H1 (cell line): ENCODE results near the gene TUBA1A. TPM values are rescaled to one million over a fixed set of nuclear protein-coding genes. Genes with fewer than 3 reads are reported as not detected.
"Not testable (repeated sequence)": the region's sequence is repeated elsewhere in the genome, so short reads cannot be mapped to it uniquely, and the experiment has no call there.

Source experiments
- CTCF ChIA-PET: fragments of 300-600 bp; sonication (Branson Sonifier 250); formaldehyde crosslinking; loops from one replicate; lab custom pipeline; 2021; ENCODE audit not compliant: partially characterized antibody; lab: Charles Lee
- POLR2A ChIA-PET: fragments of 300-600 bp; sonication (Branson Sonifier 250); formaldehyde crosslinking; loops from one replicate; lab custom pipeline; 2021; ENCODE audit warnings: inconsistent platforms; ENCODE audit not compliant: partially characterized antibody; lab: Charles Lee
- DNase-seq, 2 experiments: peaks; one replicate each; pipeline versions ENCODE4 v3.0.0 to v3.0.0-alpha.2; 2010 to 2022; ENCODE audit warnings: low spot score in 2 of 2, low read depth in 1 of 2, mixed read lengths in 1 of 2
- FAIRE-seq: peaks from 2 replicates; lab custom pipeline; 2011; peaks lifted over from hg19 to GRCh38; lab: Jason Lieb, UNC
- H2AFZ ChIP-seq: 2 replicates; pipeline ENCODE4 v1.8.1; 2012; ENCODE audit warnings: low read length, inconsistent platforms
- H2AK5ac ChIP-seq: 2 replicates; pipeline ENCODE4 v1.6.1; 2013; ENCODE audit warnings: low read depth, low read length
- H2BK120ac ChIP-seq: replicated peaks from 2 replicates; pipeline ENCODE3; 2013; ENCODE audit warnings: low read depth, low read length, inconsistent platforms
- H2BK12ac ChIP-seq: 2 replicates; pipeline ENCODE4 v1.6.1; 2013; ENCODE audit warnings: low read depth, low read length
- H2BK15ac ChIP-seq: 2 replicates; pipeline ENCODE4 v1.6.1; 2013; ENCODE audit warnings: low read length
- H2BK20ac ChIP-seq: 2 replicates; pipeline ENCODE4 v1.6.1; 2013; ENCODE audit warnings: low read length
- H2BK5ac ChIP-seq: 2 replicates; pipeline ENCODE4 v1.6.1; 2013; ENCODE audit warnings: low read depth, low read length
- H3K14ac ChIP-seq: 2 replicates; pipeline ENCODE4 v1.6.1; 2013; ENCODE audit warnings: inconsistent platforms; ENCODE audit not compliant: insufficient read length
- H3K18ac ChIP-seq: 2 replicates; pipeline ENCODE4 v1.6.1; 2013; ENCODE audit warnings: low read length; ENCODE audit errors: extremely low read depth
- H3K23ac ChIP-seq: 2 replicates; pipeline ENCODE4 v1.6.1; 2013; ENCODE audit warnings: inconsistent platforms; ENCODE audit not compliant: insufficient read length
- H3K23me2 ChIP-seq: 2 replicates; pipeline ENCODE4 v1.6.1; 2013; ENCODE audit warnings: low read depth, low read length
- H3K27ac ChIP-seq: 2 replicates; pipeline ENCODE4 v1.6.1; 2011; ENCODE audit warnings: low read depth, low read length, inconsistent platforms
- H3K27me3 ChIP-seq, 4 experiments: replicated peaks in 1 of 4; 1 replicate in 1 of 4; 2 replicates in 3 of 4; pipeline versions ENCODE4 v1.6.1 to v1.8.1; 2011 to 2013; ENCODE audit warnings: low read length in 3 of 4, mild to moderate bottlenecking in 3 of 4, inconsistent platforms in 2 of 4, mixed read lengths in 2 of 4, moderate library complexity in 1 of 4; ENCODE audit not compliant: control insufficient read depth in 3 of 4, insufficient read depth in 3 of 4; ENCODE audit errors: extremely low read depth in 1 of 4
- H3K36me3 ChIP-seq, 4 experiments: 2 replicates each; pipeline versions ENCODE4 v1.6.1 to v1.8.1; 2011 to 2013; ENCODE audit warnings: mild to moderate bottlenecking in 4 of 4, low read length in 3 of 4, moderate library complexity in 2 of 4, control low read depth in 1 of 4, inconsistent platforms in 1 of 4; ENCODE audit not compliant: insufficient read depth in 4 of 4, control insufficient read depth in 2 of 4
- H3K4ac ChIP-seq: replicated peaks from 2 replicates; pipeline ENCODE3; 2013; ENCODE audit warnings: low read length, low read depth, mixed read lengths, inconsistent platforms; ENCODE audit not compliant: insufficient read length
- H3K4me1 ChIP-seq, 4 experiments: replicated peaks in 1 of 4; 1 replicate in 1 of 4; 2 replicates in 3 of 4; pipeline versions ENCODE4 v1.6.1 to v1.8.1; 2011 to 2013; ENCODE audit warnings: low read length in 3 of 4, inconsistent platforms in 2 of 4, mixed read lengths in 1 of 4; ENCODE audit not compliant: insufficient read depth in 4 of 4, control insufficient read depth in 3 of 4
- H3K4me2 ChIP-seq, 2 experiments: 2 replicates each; pipeline versions ENCODE4 v1.6.1 to v1.8.1; 2011 to 2013; ENCODE audit warnings: low read depth in 2 of 2, low read length in 2 of 2, control low read depth in 1 of 2, inconsistent platforms in 1 of 2, mild to moderate bottlenecking in 1 of 2; ENCODE audit not compliant: insufficient read depth in 1 of 2
- H3K4me3 ChIP-seq, 4 experiments: fragments of 200-600, 300-600 bp in 1 of 4; sonication (generic), shearing (Covaris generic), sonication (Bioruptor Twin) in 1 of 4; 2 replicates each; pipeline versions ENCODE4 v1.5.1 to v1.8.1; 2011 to 2016; ENCODE audit warnings: low read length in 4 of 4, low read depth in 3 of 4, control low read depth in 2 of 4, inconsistent platforms in 2 of 4, mild to moderate bottlenecking in 2 of 4, mixed read lengths in 1 of 4, moderate library complexity in 1 of 4; ENCODE audit not compliant: insufficient read depth in 2 of 4; ENCODE audit errors: extremely low read depth in 1 of 4
- H3K56ac ChIP-seq: replicated peaks from 2 replicates; pipeline ENCODE3; 2013; ENCODE audit warnings: low read depth, mild to moderate bottlenecking, mixed read lengths, low read length, inconsistent platforms; ENCODE audit not compliant: insufficient read length
- H3K79me1 ChIP-seq: 2 replicates; pipeline ENCODE4 v1.6.1; 2013; ENCODE audit warnings: low read depth, low read length, control low read depth
- H3K79me2 ChIP-seq, 2 experiments: 2 replicates each; pipeline versions ENCODE4 v1.6.1 to v1.8.1; 2012 to 2013; ENCODE audit warnings: low read length in 2 of 2, mild to moderate bottlenecking in 2 of 2, inconsistent platforms in 1 of 2; ENCODE audit not compliant: insufficient read depth in 2 of 2, control insufficient read depth in 1 of 2
- H3K9ac ChIP-seq, 4 experiments: replicated peaks in 1 of 4; 1 replicate in 1 of 4; 2 replicates in 3 of 4; pipeline versions ENCODE4 v1.6.1 to v1.8.1; 2011 to 2013; ENCODE audit warnings: low read depth in 3 of 4, low read length in 3 of 4, control low read depth in 2 of 4, mild to moderate bottlenecking in 2 of 4, moderate library complexity in 2 of 4, inconsistent platforms in 1 of 4; ENCODE audit errors: extremely low read depth in 1 of 4
- H3K9me3 ChIP-seq, 2 experiments: 2 replicates each; pipeline versions ENCODE4 v1.6.1 to v1.8.1; 2012 to 2013; ENCODE audit warnings: mild to moderate bottlenecking in 2 of 2, moderate library complexity in 2 of 2, control low read depth in 1 of 2, inconsistent platforms in 1 of 2, low read depth in 1 of 2, low read length in 1 of 2, mixed read lengths in 1 of 2; ENCODE audit not compliant: insufficient read depth in 2 of 2
- H4K20me1 ChIP-seq, 2 experiments: replicated peaks in 1 of 2; 2 replicates each; pipeline versions ENCODE3 to v1.8.1; 2011 to 2013; ENCODE audit warnings: inconsistent platforms in 2 of 2, low read length in 2 of 2, mild to moderate bottlenecking in 1 of 2; ENCODE audit not compliant: insufficient read depth in 2 of 2, control insufficient read depth in 1 of 2
- H4K5ac ChIP-seq: 2 replicates; pipeline ENCODE4 v1.6.1; 2013; ENCODE audit warnings: low read length, low read depth, mixed read lengths, inconsistent platforms; ENCODE audit not compliant: insufficient read length
- H4K8ac ChIP-seq: 2 replicates; pipeline ENCODE4 v1.8.0; 2013; ENCODE audit warnings: mild to moderate bottlenecking, moderate library complexity, low read length, inconsistent platforms; ENCODE audit not compliant: insufficient read depth; ENCODE audit errors: extremely low read depth
- H4K91ac ChIP-seq: replicated peaks from 2 replicates; pipeline ENCODE3; 2013; ENCODE audit warnings: low read length, mixed read lengths, inconsistent platforms; ENCODE audit not compliant: insufficient read length
- CBX8 ChIP-seq: fragments of 300-800, 300-1000 bp; sonication (generic); IDR thresholded peaks from 2 replicates; pipeline ENCODE4 v1.7.1; 2016; ENCODE audit warnings: low read depth, low read length, borderline replicate concordance
- CREB1 ChIP-seq: IDR thresholded peaks from 2 replicates; pipeline ENCODE4 v1.6.1; 2012; ENCODE audit warnings: inconsistent platforms
- CTBP2 ChIP-seq: IDR thresholded peaks from 2 replicates; pipeline ENCODE4 v1.7.0; 2011; ENCODE audit warnings: borderline replicate concordance, mild to moderate bottlenecking, moderate library complexity, mixed read lengths, low read length; ENCODE audit not compliant: insufficient read depth, insufficient read length
- EP300 ChIP-seq, 2 experiments: IDR thresholded peaks; 1 replicate in 1 of 2; 2 replicates in 1 of 2; pipeline ENCODE4 v1.6.1; 2011 to 2012; ENCODE audit warnings: low read depth in 2 of 2, low read length in 2 of 2, mild to moderate bottlenecking in 2 of 2, borderline replicate concordance in 1 of 2, inconsistent platforms in 1 of 2, moderate library complexity in 1 of 2
- EZH2 ChIP-seq: fragments of 200-600 bp; sonication (generic); IDR thresholded peaks from 2 replicates; pipeline ENCODE4 v1.7.1; 2012; ENCODE audit warnings: low read depth, mild to moderate bottlenecking, moderate library complexity, low read length, inconsistent platforms; ENCODE audit not compliant: severe bottlenecking
- GABPA ChIP-seq: IDR thresholded peaks from 2 replicates; pipeline ENCODE4 v1.6.1; 2011; ENCODE audit warnings: mild to moderate bottlenecking, low read length, moderate library complexity, borderline replicate concordance; ENCODE audit not compliant: insufficient read depth
- KDM5A ChIP-seq: fragments of 200-600 bp; IDR thresholded peaks from 2 replicates; pipeline ENCODE4 v1.7.1; 2012; ENCODE audit warnings: mild to moderate bottlenecking, low read length, inconsistent platforms, mixed read lengths
- MAFK ChIP-seq: IDR thresholded peaks from 2 replicates; pipeline ENCODE4 v1.6.1; 2012; ENCODE audit warnings: low read depth, mild to moderate bottlenecking, improper control_type of control experiment, low read length
- PHF8 ChIP-seq: fragments of 200-600 bp; sonication (generic); conservative IDR thresholded peaks from 2 replicates; pipeline ENCODE4 v1.7.1; 2012; ENCODE audit warnings: low read depth, mild to moderate bottlenecking, inconsistent platforms, low read length, moderate library complexity
- RAD21 ChIP-seq, 2 experiments: IDR thresholded peaks in 1 of 2; conservative IDR thresholded peaks in 1 of 2; 2 replicates each; pipeline ENCODE4 v1.6.1; 2011; ENCODE audit warnings: low read depth in 2 of 2, low read length in 2 of 2, improper control_type of control experiment in 1 of 2, inconsistent platforms in 1 of 2, mild to moderate bottlenecking in 1 of 2, moderate library complexity in 1 of 2
- SIN3A ChIP-seq, 2 experiments: IDR thresholded peaks in 1 of 2; conservative IDR thresholded peaks in 1 of 2; 2 replicates each; pipeline ENCODE4 v1.6.1; 2011 to 2012; ENCODE audit warnings: low read length in 2 of 2, improper control_type of control experiment in 1 of 2, low read depth in 1 of 2, mild to moderate bottlenecking in 1 of 2
- ZNF274 ChIP-seq: IDR thresholded peaks from 2 replicates; pipeline ENCODE4 v1.7.0; 2012; ENCODE audit warnings: low read length, borderline replicate concordance; ENCODE audit errors: extremely low read depth
- WGBS, 2 experiments: shearing (Covaris generic) in 1 of 2; methylation state at CpG; one replicate each; pipeline versions ENCODE4 v1.1.6 to v1.1.7; 2013 to 2015; ENCODE audit warnings: low lambda C conversion rate in 2 of 2, mixed read lengths in 2 of 2, inconsistent platforms in 1 of 2, low coverage in 1 of 2, missing lambda C conversion rate in 1 of 2; ENCODE audit not compliant: insufficient replicate concordance in 2 of 2, insufficient coverage in 1 of 2, insufficient read length in 1 of 2; ENCODE audit errors: extremely low coverage in 1 of 2, missing lambda C conversion rate in 1 of 2; 5-methylcytosine and 5-hydroxymethylcytosine counted together
- polyA plus RNA-seq, 7 experiments: library from polyadenylated mRNA; depleted of rRNA in 3 of 7; stranded (reverse) in 5 of 7; unstranded in 2 of 7; fragments of >200 nt in 5 of 7; fragments of 200-250 nt in 2 of 7; gene quantifications; 1 replicate in 5 of 7; 2 replicates in 1 of 7; 4 replicates in 1 of 7; pipeline versions ENCODE4 v1.2.1 to v1.2.3, GENCODE V29; 2011 to 2013; ENCODE audit warnings: missing spikeins in 2 of 7, mixed read lengths in 2 of 7
- total RNA-seq: library from RNA; stranded (reverse); fragmentation: NEBNext Ultra II Directional; extraction: Animal tissue kit (Norgen Biotek cat#: 25700); gene quantifications from 2 replicates; pipeline ENCODE4 v1.2.1, GENCODE V29; 2021

The TUBA1A gene
- total and polyA plus RNA-seq, 2 of the 8 experiments (the other 6 are each of a cell fraction or from before 2014, with no cell fraction given) = 283 to 1,018 TPM

- TF ChIP-seq ZNF274 (no peak), EP300 (IDR thresholded peaks at IDR 0.05; ENCODE audit: borderline replicate concordance in 1 of 2, low read depth in 2 of 2, low read length in 2 of 2) (no peak), CBX8 (no peak), EZH2 (no peak), CREB1 (no peak), PHF8 (no peak), RAD21 (IDR thresholded peaks at IDR 0.05 in 1 of 2, conservative IDR thresholded peaks at IDR 0.05 in 1 of 2; ENCODE audit: low read depth in 2 of 2, low read length in 2 of 2) (no peak), SIN3A (conservative IDR thresholded peaks at IDR 0.05 in 1 of 2, IDR thresholded peaks at IDR 0.05 in 1 of 2; ENCODE audit: low read depth in 1 of 2, low read length in 2 of 2) (no peak), MAFK (no peak), CTBP2 (no peak), KDM5A (no peak), GABPA (no peak)
These were observed 1.7 kb downstream of the TUBA1A start (continued) for GRCh38 chr12:49187184-49187583.

- not testable (repeated sequence) for H3K79me1 ChIP-seq, H3K56ac ChIP-seq, H3K4me1 ChIP-seq, H3K23ac ChIP-seq, H3K79me2 ChIP-seq, H2BK20ac ChIP-seq, H3K14ac ChIP-seq, H3K9ac ChIP-seq, FAIRE-seq, H3K23me2 ChIP-seq, H2AFZ ChIP-seq, H4K8ac ChIP-seq, H3K27ac ChIP-seq, H2BK12ac ChIP-seq, H4K20me1 ChIP-seq, H3K18ac ChIP-seq, H3K4ac ChIP-seq, H2BK15ac ChIP-seq, H2BK120ac ChIP-seq, H2BK5ac ChIP-seq, H3K4me3 ChIP-seq, H4K91ac ChIP-seq, H3K4me2 ChIP-seq, H3K9me3 ChIP-seq, DNase-seq, H2AK5ac ChIP-seq, H4K5ac ChIP-seq, H3K27me3 ChIP-seq
- H3K36me3 ChIP-seq = peaks cover 2 to 22% (median 8%) of the 10 kb centered on the region in 4 experiments; a peak in 5 of 8 replicates
- 95% methylated on average over 9 of the region's 11 CpGs; no CpG with 5 or more reads in 1 of the 2 experiments for WGBS, 2 experiments
- POLR2A ChIA-PET = interaction anchor here (4.1 kb wide), 1 partner anchor 56 kb away, joined by 41 read pairs; the partner anchor contains the start of gene TUBA1B
- CTCF ChIA-PET = interaction anchor here (1.1 kb wide), 1 partner anchor 12 kb away, joined by 3 read pairs; no protein-coding TSS in a partner anchor
These were observed 2.6 kb downstream of the TUBA1A start for GRCh38 chr12:49186307-49186706.
